Measurements from ENCODE around the gene RNF43. TPM values are rescaled to one million over a fixed set of nuclear protein-coding genes. Genes with fewer than 3 reads are reported as not detected.

RNF43 gene
- total and polyA plus RNA-seq, 2 of the 13 experiments (the other 11 are each of a cell fraction or from before 2014, with no cell fraction given), result 31.0 to 53.4 TPM

DNA sequence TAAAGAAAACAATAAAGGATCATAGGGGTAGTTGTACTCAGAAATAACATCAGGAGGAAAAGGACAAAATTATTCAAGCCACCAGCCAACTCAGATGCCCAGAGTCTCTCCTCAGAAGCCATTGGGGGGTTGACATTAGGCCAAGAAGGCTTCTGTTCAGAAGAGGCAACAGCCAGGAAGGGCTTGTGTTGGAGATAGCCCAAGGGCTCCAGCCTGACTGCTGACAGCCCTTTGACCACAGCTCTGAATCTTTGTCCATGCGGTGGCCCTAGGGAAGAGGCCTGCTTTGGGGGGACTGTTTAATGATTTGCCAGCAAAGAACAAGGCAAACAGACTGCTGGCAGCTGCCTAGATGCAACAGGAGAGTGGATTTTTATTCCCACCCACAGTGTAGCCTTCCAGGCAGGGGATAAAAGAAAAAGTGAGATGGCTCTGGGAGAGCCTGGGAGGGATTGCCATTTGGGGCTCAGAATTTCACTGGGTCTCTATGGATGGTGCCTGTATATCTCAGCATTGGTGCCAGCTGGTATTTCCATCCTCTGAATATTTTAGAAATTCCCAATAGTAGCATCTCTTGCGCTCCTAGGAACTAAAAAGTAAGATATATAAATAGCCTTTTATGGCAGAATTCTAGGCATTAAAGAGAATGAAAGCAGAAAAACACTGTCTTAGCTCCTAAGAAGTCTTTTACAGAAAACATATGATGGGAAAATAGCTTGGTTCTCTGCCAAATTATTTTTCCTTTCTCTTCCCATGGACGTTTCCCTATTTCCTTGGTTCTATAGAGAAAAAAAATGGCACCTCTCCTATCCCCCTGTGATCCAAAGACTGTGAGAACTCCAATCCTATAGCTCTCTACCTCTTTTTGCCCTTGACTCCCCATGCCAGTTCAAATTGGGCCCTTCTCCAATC lies 36.0 kb downstream of the RNF43 start (continued):
- TF ChIP-seq, protein P1, sequence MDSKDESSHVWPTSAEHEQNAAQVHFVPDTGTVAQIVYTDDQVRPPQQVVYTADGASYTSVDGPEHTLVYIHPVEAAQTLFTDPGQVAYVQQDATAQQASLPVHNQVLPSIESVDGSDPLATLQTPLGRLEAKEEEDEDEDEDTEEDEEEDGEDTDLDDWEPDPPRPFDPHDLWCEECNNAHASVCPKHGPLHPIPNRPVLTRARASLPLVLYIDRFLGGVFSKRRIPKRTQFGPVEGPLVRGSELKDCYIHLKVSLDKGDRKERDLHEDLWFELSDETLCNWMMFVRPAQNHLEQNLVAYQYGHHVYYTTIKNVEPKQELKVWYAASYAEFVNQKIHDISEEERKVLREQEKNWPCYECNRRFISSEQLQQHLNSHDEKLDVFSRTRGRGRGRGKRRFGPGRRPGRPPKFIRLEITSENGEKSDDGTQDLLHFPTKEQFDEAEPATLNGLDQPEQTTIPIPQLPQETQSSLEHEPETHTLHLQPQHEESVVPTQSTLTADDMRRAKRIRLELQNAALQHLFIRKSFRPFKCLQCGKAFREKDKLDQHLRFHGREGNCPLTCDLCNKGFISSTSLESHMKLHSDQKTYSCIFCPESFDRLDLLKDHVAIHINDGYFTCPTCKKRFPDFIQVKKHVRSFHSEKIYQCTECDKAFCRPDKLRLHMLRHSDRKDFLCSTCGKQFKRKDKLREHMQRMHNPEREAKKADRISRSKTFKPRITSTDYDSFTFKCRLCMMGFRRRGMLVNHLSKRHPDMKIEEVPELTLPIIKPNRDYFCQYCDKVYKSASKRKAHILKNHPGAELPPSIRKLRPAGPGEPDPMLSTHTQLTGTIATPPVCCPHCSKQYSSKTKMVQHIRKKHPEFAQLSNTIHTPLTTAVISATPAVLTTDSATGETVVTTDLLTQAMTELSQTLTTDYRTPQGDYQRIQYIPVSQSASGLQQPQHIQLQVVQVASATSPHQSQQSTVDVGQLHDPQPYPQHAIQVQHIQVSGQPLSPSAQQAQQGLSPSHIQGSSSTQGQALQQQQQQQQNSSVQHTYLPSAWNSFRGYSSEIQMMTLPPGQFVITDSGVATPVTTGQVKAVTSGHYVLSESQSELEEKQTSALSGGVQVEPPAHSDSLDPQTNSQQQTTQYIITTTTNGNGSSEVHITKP (CRISPR knock-in tag; IDR thresholded peaks at IDR 0.05; ENCODE audit: low read depth), result peak; percentile 95
- TF ChIP-seq TBP (CRISPR knock-in tag; IDR thresholded peaks at IDR 0.05) (no peak), FOXO1 (CRISPR knock-in tag; IDR thresholded peaks at IDR 0.05) (peak; percentile 85), ZNF367 (CRISPR knock-in tag; IDR thresholded peaks at IDR 0.05; ENCODE audit: borderline replicate concordance) (no peak), TOPORS (CRISPR knock-in tag; IDR thresholded peaks at IDR 0.05) (peak; percentile 54; the same call in 1 of the 2 replicates), NPAS2 (CRISPR knock-in tag; IDR thresholded peaks at IDR 0.05; ENCODE audit: borderline replicate concordance) (no peak), ZNF678 (CRISPR knock-in tag; IDR thresholded peaks at IDR 0.05) (no peak), ZFP36L2 (CRISPR knock-in tag; IDR thresholded peaks at IDR 0.05) (no peak), ONECUT2 (CRISPR knock-in tag; IDR thresholded peaks at IDR 0.05) (peak; percentile 51; the same call in 1 of the 2 replicates)
- TF ChIP-seq, protein P2, sequence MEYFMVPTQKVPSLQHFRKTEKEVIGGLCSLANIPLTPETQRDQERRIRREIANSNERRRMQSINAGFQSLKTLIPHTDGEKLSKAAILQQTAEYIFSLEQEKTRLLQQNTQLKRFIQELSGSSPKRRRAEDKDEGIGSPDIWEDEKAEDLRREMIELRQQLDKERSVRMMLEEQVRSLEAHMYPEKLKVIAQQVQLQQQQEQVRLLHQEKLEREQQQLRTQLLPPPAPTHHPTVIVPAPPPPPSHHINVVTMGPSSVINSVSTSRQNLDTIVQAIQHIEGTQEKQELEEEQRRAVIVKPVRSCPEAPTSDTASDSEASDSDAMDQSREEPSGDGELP (IDR thresholded peaks at IDR 0.05; ENCODE audit: borderline replicate concordance, low read depth), result peak; percentile 80
- TF ChIP-seq, protein P3, sequence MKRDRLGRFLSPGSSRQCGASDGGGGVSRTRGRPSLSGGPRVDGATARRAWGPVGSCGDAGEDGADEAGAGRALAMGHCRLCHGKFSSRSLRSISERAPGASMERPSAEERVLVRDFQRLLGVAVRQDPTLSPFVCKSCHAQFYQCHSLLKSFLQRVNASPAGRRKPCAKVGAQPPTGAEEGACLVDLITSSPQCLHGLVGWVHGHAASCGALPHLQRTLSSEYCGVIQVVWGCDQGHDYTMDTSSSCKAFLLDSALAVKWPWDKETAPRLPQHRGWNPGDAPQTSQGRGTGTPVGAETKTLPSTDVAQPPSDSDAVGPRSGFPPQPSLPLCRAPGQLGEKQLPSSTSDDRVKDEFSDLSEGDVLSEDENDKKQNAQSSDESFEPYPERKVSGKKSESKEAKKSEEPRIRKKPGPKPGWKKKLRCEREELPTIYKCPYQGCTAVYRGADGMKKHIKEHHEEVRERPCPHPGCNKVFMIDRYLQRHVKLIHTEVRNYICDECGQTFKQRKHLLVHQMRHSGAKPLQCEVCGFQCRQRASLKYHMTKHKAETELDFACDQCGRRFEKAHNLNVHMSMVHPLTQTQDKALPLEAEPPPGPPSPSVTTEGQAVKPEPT (CRISPR knock-in tag; IDR thresholded peaks at IDR 0.05; ENCODE audit: low read depth), result no peak
- TF ChIP-seq, protein P4, sequence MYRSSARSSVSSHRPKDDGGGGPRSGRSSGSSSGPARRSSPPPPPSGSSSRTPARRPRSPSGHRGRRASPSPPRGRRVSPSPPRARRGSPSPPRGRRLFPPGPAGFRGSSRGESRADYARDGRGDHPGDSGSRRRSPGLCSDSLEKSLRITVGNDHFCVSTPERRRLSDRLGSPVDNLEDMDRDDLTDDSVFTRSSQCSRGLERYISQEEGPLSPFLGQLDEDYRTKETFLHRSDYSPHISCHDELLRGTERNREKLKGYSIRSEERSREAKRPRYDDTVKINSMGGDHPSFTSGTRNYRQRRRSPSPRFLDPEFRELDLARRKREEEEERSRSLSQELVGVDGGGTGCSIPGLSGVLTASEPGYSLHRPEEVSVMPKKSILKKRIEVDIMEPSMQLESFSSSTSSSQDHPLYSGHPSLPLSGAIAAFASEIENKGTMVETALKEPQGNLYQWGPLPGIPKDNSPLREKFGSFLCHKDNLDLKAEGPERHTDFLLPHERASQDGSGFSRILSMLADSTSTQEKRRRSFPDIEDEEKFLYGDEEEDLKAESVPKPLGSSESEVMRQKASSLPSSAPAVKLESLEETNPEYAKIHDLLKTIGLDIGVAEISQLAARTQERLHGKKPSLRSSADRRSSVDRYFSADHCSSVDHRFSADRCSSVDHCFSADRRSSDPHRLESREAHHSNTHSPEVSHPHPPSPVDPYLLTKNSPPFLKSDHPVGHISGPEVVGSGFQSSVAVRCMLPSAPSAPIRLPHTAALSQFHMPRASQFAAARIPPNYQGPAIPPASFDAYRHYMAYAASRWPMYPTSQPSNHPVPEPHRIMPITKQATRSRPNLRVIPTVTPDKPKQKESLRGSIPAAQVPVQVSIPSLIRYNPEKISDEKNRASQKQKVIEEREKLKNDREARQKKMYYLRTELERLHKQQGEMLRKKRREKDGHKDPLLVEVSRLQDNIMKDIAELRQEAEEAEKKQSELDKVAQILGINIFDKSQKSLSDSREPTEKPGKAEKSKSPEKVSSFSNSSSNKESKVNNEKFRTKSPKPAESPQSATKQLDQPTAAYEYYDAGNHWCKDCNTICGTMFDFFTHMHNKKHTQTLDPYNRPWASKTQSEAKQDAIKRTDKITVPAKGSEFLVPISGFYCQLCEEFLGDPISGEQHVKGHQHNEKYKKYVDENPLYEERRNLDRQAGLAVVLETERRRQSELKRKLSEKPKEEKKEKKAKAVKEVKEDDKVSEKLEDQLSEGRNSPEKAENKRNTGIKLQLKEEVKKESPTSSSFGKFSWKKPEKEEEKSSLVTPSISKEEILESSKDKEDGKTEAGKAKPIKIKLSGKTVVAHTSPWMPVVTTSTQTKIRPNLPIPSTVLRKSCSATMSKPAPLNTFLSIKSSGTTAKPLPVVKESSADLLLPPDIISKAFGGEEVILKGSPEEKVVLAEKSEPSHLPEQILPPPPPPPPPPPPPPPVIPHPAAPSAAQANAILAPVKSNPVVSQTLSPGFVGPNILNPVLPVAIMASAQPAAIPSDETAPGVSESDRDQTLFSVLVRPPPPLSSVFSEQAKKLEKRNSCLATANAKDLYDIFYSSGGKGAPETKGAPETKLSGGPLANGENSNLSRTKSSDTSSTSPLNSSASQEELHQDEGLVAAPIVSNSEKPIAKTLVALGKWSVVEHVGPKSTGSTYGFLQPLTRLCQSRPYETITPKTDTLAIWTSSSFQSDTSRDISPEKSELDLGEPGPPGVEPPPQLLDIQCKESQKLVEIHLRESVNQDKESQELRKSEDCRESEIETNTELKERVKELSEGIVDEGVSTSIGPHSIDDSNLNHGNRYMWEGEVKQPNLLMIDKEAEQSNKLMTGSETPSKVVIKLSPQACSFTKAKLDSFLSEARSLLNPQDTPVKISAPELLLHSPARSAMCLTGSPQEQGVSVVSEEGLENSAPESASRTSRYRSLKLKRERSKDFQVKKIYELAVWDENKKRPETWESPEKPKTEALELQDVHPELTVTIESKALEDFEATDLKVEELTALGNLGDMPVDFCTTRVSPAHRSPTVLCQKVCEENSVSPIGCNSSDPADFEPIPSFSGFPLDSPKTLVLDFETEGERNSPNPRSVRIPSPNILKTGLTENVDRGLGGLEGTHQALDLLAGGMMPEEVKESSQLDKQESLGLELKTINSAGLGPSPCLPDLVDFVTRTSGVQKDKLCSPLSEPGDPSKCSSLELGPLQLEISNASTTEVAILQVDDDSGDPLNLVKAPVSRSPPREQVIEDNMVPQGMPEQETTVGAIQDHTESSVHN (CRISPR knock-in tag; IDR thresholded peaks at IDR 0.05), result no peak
